OCI-LY1 (cell line): ENCODE measurements around the gene GPM6B.

Experiments used
- H2AFZ ChIP-seq: fragments of 200-600 bp; sonication (generic), shearing (Covaris generic); 2 replicates; pipeline ENCODE4 v1.6.0; 2014; ENCODE audit warnings: antibody characterized with exemption, mild to moderate bottlenecking, low read length
- H3F3A ChIP-seq: fragments of 200-600 bp; sonication (generic), shearing (Covaris generic); 2 replicates; pipeline ENCODE4 v1.6.0; 2014; ENCODE audit warnings: mild to moderate bottlenecking, antibody characterized with exemption, low read length, moderate library complexity; ENCODE audit not compliant: insufficient read depth
- H3K27ac ChIP-seq: fragments of 200-600 bp; sonication (generic); 2 replicates; pipeline ENCODE4 v1.5.1; 2014; ENCODE audit warnings: low read length, mixed run types, mild to moderate bottlenecking, low read depth; ENCODE audit not compliant: poor library complexity, severe bottlenecking
- H3K27me3 ChIP-seq: fragments of 200-600 bp; sonication (generic); 2 replicates; pipeline ENCODE4 v1.6.0; 2014; ENCODE audit warnings: antibody characterized with exemption, mild to moderate bottlenecking, low read length, moderate library complexity; ENCODE audit not compliant: insufficient read depth
- H3K36me3 ChIP-seq: fragments of 200-600 bp; sonication (generic); 2 replicates; pipeline ENCODE4 v1.6.1; 2014; ENCODE audit warnings: mild to moderate bottlenecking, antibody characterized with exemption, low read length, moderate library complexity, mixed read lengths; ENCODE audit not compliant: insufficient read depth
- H3K4me1 ChIP-seq: fragments of 200-600 bp; sonication (generic); 2 replicates; pipeline ENCODE4 v1.5.1; 2014; ENCODE audit warnings: mild to moderate bottlenecking, low read length, moderate library complexity; ENCODE audit not compliant: insufficient read depth, severe bottlenecking
- H3K4me2 ChIP-seq: fragments of 200-600 bp; sonication (generic), shearing (Covaris generic); 2 replicates; pipeline ENCODE4 v1.6.1; 2014; ENCODE audit warnings: low read length
- H3K4me3 ChIP-seq: fragments of 200-600 bp; sonication (generic); 2 replicates; pipeline ENCODE4 v1.5.1; 2014; ENCODE audit warnings: low read length, low read depth, mild to moderate bottlenecking, mixed read lengths; ENCODE audit not compliant: poor library complexity, severe bottlenecking
- H3K79me2 ChIP-seq: fragments of 200-600 bp; shearing (Covaris generic); 2 replicates; pipeline ENCODE4 v1.6.1; 2016; ENCODE audit warnings: mixed run types, low read length, mixed read lengths; ENCODE audit not compliant: insufficient read depth
- H3K9ac ChIP-seq: fragments of 200-600 bp; sonication (generic), shearing (Covaris generic); 2 replicates; pipeline ENCODE4 v1.6.1; 2014; ENCODE audit warnings: mild to moderate bottlenecking, low read length, mixed read lengths
- H3K9me2 ChIP-seq: fragments of 200-600 bp; sonication (generic), shearing (Covaris generic); 2 replicates; pipeline ENCODE4 v1.6.1; 2014; ENCODE audit warnings: low read depth, mild to moderate bottlenecking, low read length, mixed read lengths
- H3K9me3 ChIP-seq: fragments of 200-600 bp; shearing (Covaris generic); 2 replicates; pipeline ENCODE4 v1.6.1; 2014; ENCODE audit warnings: low read length, mixed read lengths
- H4K20me1 ChIP-seq: fragments of 200-600 bp; sonication (generic), shearing (Covaris generic); 2 replicates; pipeline ENCODE4 v1.6.0; 2016; ENCODE audit warnings: mild to moderate bottlenecking, low read length; ENCODE audit not compliant: insufficient read depth
- CTCF ChIP-seq: fragments of 200-600 bp; sonication (generic), shearing (Covaris generic); IDR thresholded peaks from 2 replicates; pipeline ENCODE4 v1.5.1; 2017; ENCODE audit warnings: mild to moderate bottlenecking, antibody characterized with exemption, low read length, moderate library complexity, mixed read lengths
- EZH2 ChIP-seq: fragments of 200-600 bp; sonication (generic), shearing (Covaris generic); IDR thresholded peaks from 2 replicates; pipeline ENCODE4 v1.8.0; 2017; ENCODE audit warnings: borderline replicate concordance, mixed run types, mild to moderate bottlenecking, antibody characterized with exemption, low read length, moderate library complexity, mixed read lengths

Gene GPM6B

GRCh38 chrX:13793897-13794296 lies 23.0 kb downstream of the GPM6B start:
- H3K9ac ChIP-seq, result no peak overlapping the region
- H3K27ac ChIP-seq, result no peak overlapping the region
- no peaks in the 10 kb centered on the region for H3K9me2 ChIP-seq
- no peaks in the 10 kb centered on the region for H3K36me3 ChIP-seq
- H4K20me1 ChIP-seq, result no peaks in the 10 kb centered on the region
- TF ChIP-seq EZH2 (no peak), CTCF (no peak)
- H3F3A ChIP-seq, result no peaks in the 10 kb centered on the region
- H3K4me1 ChIP-seq, result no peaks in the 10 kb centered on the region
- no peaks in the 10 kb centered on the region for H3K79me2 ChIP-seq
- H3K4me3 ChIP-seq, result no peak overlapping the region
- H3K27me3 ChIP-seq, result no peaks in the 10 kb centered on the region
- no peak overlapping the region for H2AFZ ChIP-seq
- no peak overlapping the region for H3K4me2 ChIP-seq
- H3K9me3 ChIP-seq, result no peaks in the 10 kb centered on the region

GRCh38 chrX:13791559-13791958 lies 25.3 kb downstream of the GPM6B start:
- no peak overlapping the region for H2AFZ ChIP-seq
- no peaks in the 10 kb centered on the region for H3K27me3 ChIP-seq
- H3K9me2 ChIP-seq, result no peaks in the 10 kb centered on the region
- H3K36me3 ChIP-seq, result no peaks in the 10 kb centered on the region
- H4K20me1 ChIP-seq, result no peaks in the 10 kb centered on the region
- H3K27ac ChIP-seq, result no peak overlapping the region
- H3K4me3 ChIP-seq, result no peak overlapping the region
- H3K4me2 ChIP-seq, result no peak overlapping the region
- H3K9me3 ChIP-seq, result no peaks in the 10 kb centered on the region
- no peak for TF ChIP-seq CTCF
- no peak overlapping the region for H3K9ac ChIP-seq
- H3K79me2 ChIP-seq, result no peaks in the 10 kb centered on the region
- no peaks in the 10 kb centered on the region for H3K4me1 ChIP-seq
- H3F3A ChIP-seq, result no peaks in the 10 kb centered on the region

- H3K79me2 ChIP-seq, result no peaks in the 10 kb centered on the region
- no peaks in the 10 kb centered on the region for H3K9me2 ChIP-seq
- no peaks in the 10 kb centered on the region for H3K4me1 ChIP-seq
- no peak overlapping the region for H3K4me3 ChIP-seq
- H3K27ac ChIP-seq, result no peak overlapping the region
- H2AFZ ChIP-seq, result no peak overlapping the region
- no peaks in the 10 kb centered on the region for H3F3A ChIP-seq
- no peak overlapping the region for H3K9ac ChIP-seq
- no peaks in the 10 kb centered on the region for H3K36me3 ChIP-seq
- no peaks in the 10 kb centered on the region for H3K27me3 ChIP-seq
- no peaks in the 10 kb centered on the region for H4K20me1 ChIP-seq
- H3K9me3 ChIP-seq, result no peaks in the 10 kb centered on the region
- TF ChIP-seq CTCF (no peak), EZH2 (no peak)
- H3K4me2 ChIP-seq, result no peak overlapping the region
Measured at GRCh38 chrX:13791145-13791544, 25.7 kb downstream of the GPM6B start.
